Activated naive CD4-positive, alpha-beta T cell (primary cell): ENCODE results near the gene ATP2C2.
"Not testable (repeated sequence)": the region's sequence is repeated elsewhere in the genome, so short reads cannot be mapped to it uniquely, and the experiment has no call there.

ENCODE experiments used
- DNase-seq, 4 experiments: peaks; one replicate each; lab custom pipeline; 2025; lab: John Stamatoyannopoulos, UW

Gene ATP2C2

GRCh38 chr16:84397090-84397489 is 28.8 kb downstream of the ATP2C2 start:
- DNase-seq = no peak

GRCh38 chr16:84398701-84399100 is 30.4 kb downstream of the ATP2C2 start:
- DNase-seq = no peak

- not testable (repeated sequence) for DNase-seq
Measured at GRCh38 chr16:84399912-84400311, 31.6 kb downstream of the ATP2C2 start.

- DNase-seq = not testable (repeated sequence)
Measured at GRCh38 chr16:84403435-84403834, 35.1 kb downstream of the ATP2C2 start.

- no peak for DNase-seq
Measured at GRCh38 chr16:84404324-84404723, 36.0 kb downstream of the ATP2C2 start.

- no peak for DNase-seq
Measured at GRCh38 chr16:84404936-84405639, 36.8 kb downstream of the ATP2C2 start.

- no peak for DNase-seq
Measured at GRCh38 chr16:84406006-84406963, 37.9 kb downstream of the ATP2C2 start.

- DNase-seq = no peak
Measured at GRCh38 chr16:84407588-84408313, 39.4 kb downstream of the ATP2C2 start.

GRCh38 chr16:84408314-84408690 is 40.0 kb downstream of the ATP2C2 start:
- no peak for DNase-seq

- DNase-seq = no peak
Measured at GRCh38 chr16:84408856-84409255, 40.5 kb downstream of the ATP2C2 start.

GRCh38 chr16:84410361-84411138 is 42.2 kb downstream of the ATP2C2 start:
- no peak for DNase-seq

GRCh38 chr16:84411768-84412167 is 43.4 kb downstream of the ATP2C2 start:
- DNase-seq = no peak

GRCh38 chr16:84412262-84412661 is 43.9 kb downstream of the ATP2C2 start:
- no peak for DNase-seq

- no peak for DNase-seq
Measured at GRCh38 chr16:84413244-84414004, 45.1 kb downstream of the ATP2C2 start.

- no peak for DNase-seq
Measured at GRCh38 chr16:84414789-84415326, 46.5 kb downstream of the ATP2C2 start.

- no peak for DNase-seq
Measured at GRCh38 chr16:84416407-84417321, 48.3 kb downstream of the ATP2C2 start.

GRCh38 chr16:84418056-84418849 is 49.9 kb downstream of the ATP2C2 start:
- DNase-seq = no peak

- no peak for DNase-seq
Measured at GRCh38 chr16:84419730-84420129, 51.4 kb downstream of the ATP2C2 start.

GRCh38 chr16:84420556-84420955 is 52.2 kb downstream of the ATP2C2 start:
- DNase-seq = not testable (repeated sequence)
